GM21390 (cell line): ENCODE data around the gene NCAPH2.
A peak's percentile ranks its signal among the peaks of the same experiment; 100 is the strongest.
"Not testable (repeated sequence)": the region's sequence is repeated elsewhere in the genome, so short reads cannot be mapped to it uniquely, and the experiment has no call there.

Experiments
- ATAC-seq: cut with Tn5 transposase; IDR thresholded peaks from one replicate; pipeline ENCODE4 v1.9.1; 2021; ENCODE audit not compliant: unreplicated experiment

The NCAPH2 gene

GRCh38 chr22:50517495-50518260 lies 9.7 kb downstream of the NCAPH2 start:
- ATAC-seq = no peak

GRCh38 chr22:50518606-50519005 lies 10.6 kb downstream of the NCAPH2 start:
- ATAC-seq = no peak

GRCh38 chr22:50519151-50519550 lies 11.1 kb downstream of the NCAPH2 start:
- no peak for ATAC-seq

DNA sequence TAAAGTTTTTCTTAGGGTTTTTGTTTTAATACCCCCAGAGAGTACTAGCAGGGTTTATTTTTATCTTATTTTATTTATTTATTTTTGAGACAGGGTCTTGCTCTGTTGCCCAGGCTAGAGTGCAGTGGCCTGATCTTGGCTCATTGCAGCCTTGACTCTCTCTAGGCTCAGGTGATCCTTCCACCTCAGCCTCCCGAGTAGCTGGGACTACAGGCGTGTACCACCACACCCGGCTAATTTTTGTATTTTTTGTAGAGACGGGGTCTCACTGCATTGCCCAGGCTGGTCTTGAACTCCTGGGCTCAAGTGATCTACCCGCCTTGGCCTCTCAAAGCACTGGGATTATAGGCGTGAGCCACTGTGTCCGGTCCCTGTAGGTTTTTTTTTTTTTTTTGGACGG lies 12.2 kb downstream of the NCAPH2 start:
- not testable (repeated sequence) for ATAC-seq

- ATAC-seq = no peak
Observed at GRCh38 chr22:50520826-50521453, 12.9 kb downstream of the NCAPH2 start.

GRCh38 chr22:50521710-50522109 lies 13.7 kb downstream of the NCAPH2 start:
- ATAC-seq = no peak

DNA sequence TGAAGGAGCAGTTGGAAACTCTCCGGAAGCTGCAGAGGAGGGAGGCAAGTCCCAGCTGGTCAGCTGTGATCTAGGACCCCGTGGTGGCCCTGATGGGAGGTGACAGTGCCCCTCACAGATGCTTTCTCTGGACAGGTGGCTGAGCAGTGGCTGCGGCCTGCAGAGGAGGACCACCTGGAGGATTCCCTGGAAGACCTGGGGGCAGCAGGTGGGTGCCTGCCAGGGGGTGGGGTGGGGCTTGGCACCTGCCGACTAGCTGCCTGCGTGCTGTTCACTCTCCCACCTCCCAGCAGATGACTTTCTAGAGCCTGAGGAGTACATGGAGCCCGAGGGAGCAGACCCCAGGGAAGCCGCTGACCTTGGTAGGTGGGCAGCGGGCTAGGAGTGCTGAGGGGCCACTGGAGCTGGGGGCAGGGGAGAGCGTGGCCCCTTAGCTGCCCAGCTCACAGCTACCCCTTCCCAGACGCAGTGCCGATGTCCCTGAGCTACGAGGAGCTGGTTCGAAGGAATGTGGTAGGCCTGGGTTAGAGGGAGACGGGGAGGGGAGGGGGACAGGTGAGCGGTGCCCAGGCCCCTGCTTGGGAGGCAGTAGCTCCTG lies 14.3 kb downstream of the NCAPH2 start:
- no peak for ATAC-seq

GRCh38 chr22:50522806-50523438 lies 14.9 kb downstream of the NCAPH2 start:
- ATAC-seq = no peak

DNA sequence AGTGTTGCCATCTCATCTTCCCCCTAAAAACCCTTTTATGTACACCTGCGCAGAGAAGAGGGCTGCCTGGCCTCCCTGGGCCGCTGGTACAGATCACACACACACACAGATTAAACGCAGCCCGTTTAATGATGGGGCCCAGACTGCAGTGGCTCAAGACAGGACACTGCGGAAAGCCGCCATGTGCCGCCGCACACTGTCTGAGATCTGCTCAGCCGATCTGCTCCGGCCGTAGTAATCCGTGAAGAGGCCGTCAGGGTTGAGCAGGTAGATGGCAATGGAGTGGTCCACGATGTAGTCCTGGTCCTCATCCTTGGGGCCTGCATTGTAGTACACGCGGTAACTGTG lies 15.4 kb downstream of the NCAPH2 start:
- no peak for ATAC-seq

- ATAC-seq = no peak
Observed at GRCh38 chr22:50523806-50524675, 16.0 kb downstream of the NCAPH2 start.

- no peak for ATAC-seq
Observed at GRCh38 chr22:50524676-50525103, 16.7 kb downstream of the NCAPH2 start.

DNA sequence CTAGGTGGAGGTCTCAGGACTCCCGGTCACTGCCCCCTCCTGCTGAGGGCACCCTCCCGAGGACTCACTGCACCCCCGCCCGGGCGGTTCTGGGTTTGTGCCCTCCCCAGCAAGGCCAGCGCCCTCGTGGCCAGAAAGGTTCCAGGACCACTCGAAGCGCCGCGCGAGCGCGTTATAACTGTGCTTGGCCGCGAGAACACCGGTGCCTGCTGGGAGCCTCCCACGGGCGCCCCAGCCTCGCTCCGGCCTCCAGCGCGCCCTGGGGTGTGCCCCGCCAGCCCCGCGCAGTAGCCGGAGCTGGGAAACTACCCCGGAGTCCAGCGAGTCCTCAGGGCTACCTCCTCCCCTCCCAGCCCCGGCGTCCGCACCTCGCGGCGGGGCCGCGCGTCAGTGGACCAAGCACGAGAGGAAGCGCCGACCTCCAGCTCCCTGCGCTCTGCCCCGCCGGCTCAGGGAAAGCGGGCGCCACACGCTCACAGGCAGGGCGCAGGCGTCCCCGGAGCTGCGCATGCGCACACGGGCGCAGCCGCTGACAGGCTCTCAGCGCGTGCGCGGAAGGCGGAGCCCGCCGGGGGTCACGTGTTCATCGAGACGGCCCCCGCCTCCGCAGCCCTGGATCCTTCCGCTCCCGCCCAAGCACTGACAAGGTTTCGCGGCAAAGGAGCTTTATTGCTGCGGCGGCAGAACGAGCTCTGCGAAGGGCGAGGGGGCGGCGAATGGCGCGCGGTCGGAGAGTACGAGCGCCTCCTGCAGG lies 17.3 kb downstream of the NCAPH2 start, which contains the start of gene SCO2:
SCO2 (minus strand) TSS at position 495 of the 754 bp plus-strand sequence. CDS start 1,187 bp downstream, outside the sequence.
- peak; percentile 31 for ATAC-seq

GRCh38 chr22:50525858-50526107 lies 17.8 kb downstream of the NCAPH2 start:
- peak; percentile 16 for ATAC-seq

GRCh38 chr22:50526108-50526833 lies 18.2 kb downstream of the NCAPH2 start:
- peak; percentile 27 for ATAC-seq

GRCh38 chr22:50526834-50527801 lies 19.1 kb downstream of the NCAPH2 start:
- no peak for ATAC-seq

DNA sequence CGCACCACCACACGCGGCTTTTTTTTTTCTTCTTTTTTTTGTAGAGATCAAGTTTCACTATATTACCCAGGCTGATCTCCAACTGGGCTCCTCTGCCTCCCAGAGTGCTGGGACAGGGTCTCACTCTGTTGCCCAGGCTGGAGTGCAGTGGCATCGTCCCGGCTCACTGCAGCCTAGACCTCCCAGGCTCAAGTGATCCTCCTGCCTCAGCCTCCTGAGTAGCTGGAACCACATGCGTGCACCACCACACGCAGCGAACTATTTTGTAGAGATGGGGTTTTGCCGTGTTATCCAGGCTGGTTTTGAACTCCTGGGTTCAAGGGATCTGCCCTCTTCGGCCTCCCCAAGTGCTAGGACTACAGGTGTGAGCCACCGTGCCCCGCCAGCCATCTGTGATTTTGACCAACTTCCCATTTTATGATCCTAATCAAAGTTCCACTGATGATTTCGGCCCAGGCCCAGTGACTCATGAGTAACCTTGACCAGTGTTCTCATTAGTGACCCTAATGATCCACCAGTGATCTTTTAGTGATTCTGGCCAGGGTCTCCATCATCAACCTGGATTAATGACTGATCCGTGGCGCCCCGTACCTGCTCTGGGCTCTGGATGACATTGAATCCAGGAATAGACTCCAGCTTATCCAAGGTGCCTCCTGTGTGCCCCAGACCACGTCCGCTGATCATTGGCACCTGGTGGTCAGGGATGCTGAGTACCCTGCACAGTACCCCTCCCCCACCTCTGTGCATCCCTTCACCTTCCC lies 20.1 kb downstream of the NCAPH2 start:
- ATAC-seq = no peak

DNA sequence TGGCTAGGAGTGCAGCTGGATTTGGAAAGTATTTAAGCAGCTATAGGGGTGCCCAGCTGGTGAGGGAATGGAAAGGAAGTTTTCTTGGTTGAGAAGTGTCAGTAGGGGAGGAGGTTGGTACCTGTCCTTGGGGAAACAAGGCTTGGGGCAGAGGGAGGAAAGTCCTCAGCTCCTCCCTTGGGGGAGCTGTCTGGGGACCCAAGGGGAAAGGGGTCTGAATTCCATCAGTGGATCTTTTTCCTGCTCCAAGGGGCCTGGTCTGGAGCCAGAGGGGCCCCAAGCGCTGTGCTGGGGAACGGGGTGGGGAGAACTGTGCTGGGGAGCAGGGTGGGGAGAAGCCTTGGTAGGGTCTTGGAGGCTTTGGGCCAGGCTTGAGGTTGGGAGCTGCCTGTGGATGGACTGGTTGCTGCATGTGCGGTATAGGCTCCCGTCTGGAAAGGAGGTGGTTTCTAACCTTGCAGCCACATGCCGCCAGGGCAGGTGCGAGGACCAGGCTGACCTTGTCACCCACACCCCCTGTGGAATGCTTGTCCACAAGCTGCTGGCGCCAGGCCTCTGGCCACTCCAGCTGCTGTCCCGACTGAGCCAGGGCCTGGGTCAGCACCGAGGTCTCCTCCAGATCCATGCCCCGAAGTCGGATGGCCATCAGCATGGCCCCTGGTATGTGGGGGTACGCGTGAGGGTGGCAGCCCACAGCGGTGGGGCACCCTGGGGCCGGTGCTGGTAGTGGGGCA lies 20.8 kb downstream of the NCAPH2 start:
- ATAC-seq = no peak
